ENCODE results near the gene SLC2A3.
"Not testable (repeated sequence)": the region's sequence is repeated elsewhere in the genome, so short reads cannot be mapped to it uniquely, and the experiment has no call there.

Gene SLC2A3

GRCh38 chr12:7917392-7918267 lies 18.4 kb downstream of the SLC2A3 start:
- in situ Hi-C loops (cut with MboI; ENCODE audit: low sequenced_read_pairs), result no loop called here

- in situ Hi-C loops (cut with MboI; ENCODE audit: low sequenced_read_pairs), result no loop called here
Observed at GRCh38 chr12:7916936-7917335, 19.1 kb downstream of the SLC2A3 start.

- in situ Hi-C loops (cut with MboI; ENCODE audit: low sequenced_read_pairs), result no loop called here
Observed at GRCh38 chr12:7915661-7916403, 20.2 kb downstream of the SLC2A3 start.

- in situ Hi-C loops (cut with MboI; ENCODE audit: low sequenced_read_pairs), result not testable (repeated sequence)
Observed at GRCh38 chr12:7910106-7910505, 25.9 kb downstream of the SLC2A3 start.

GRCh38 chr12:7907009-7907408 lies 29.0 kb downstream of the SLC2A3 start:
- in situ Hi-C loops (cut with MboI; ENCODE audit: low sequenced_read_pairs), result no loop called here

- in situ Hi-C loops (cut with MboI; ENCODE audit: low sequenced_read_pairs), result not testable (repeated sequence)
Observed at GRCh38 chr12:7906303-7906702, 29.7 kb downstream of the SLC2A3 start.

GRCh38 chr12:7905600-7906125 lies 30.3 kb downstream of the SLC2A3 start:
- in situ Hi-C loops (cut with MboI; ENCODE audit: low sequenced_read_pairs), result not testable (repeated sequence)

- in situ Hi-C loops (cut with MboI; ENCODE audit: low sequenced_read_pairs), result no loop called here
Observed at GRCh38 chr12:7905071-7905470, 30.9 kb downstream of the SLC2A3 start.

- in situ Hi-C loops (cut with MboI; ENCODE audit: low sequenced_read_pairs), result not testable (repeated sequence)
Observed at GRCh38 chr12:7902416-7902815, 33.6 kb downstream of the SLC2A3 start.

- in situ Hi-C loops (cut with MboI; ENCODE audit: low sequenced_read_pairs), result no loop called here
Observed at GRCh38 chr12:7899755-7900154, 36.2 kb downstream of the SLC2A3 start.

- in situ Hi-C loops (cut with MboI; ENCODE audit: low sequenced_read_pairs), result not testable (repeated sequence)
Observed at GRCh38 chr12:7896726-7897125, 39.3 kb downstream of the SLC2A3 start.

GRCh38 chr12:7892186-7892980 lies 43.6 kb downstream of the SLC2A3 start:
- in situ Hi-C loops (cut with MboI; ENCODE audit: low sequenced_read_pairs), result no loop called here

GRCh38 chr12:7884689-7885088 lies 51.3 kb downstream of the SLC2A3 start:
- in situ Hi-C loops (cut with MboI; ENCODE audit: low sequenced_read_pairs), result no loop called here

GRCh38 chr12:7881736-7882120 lies 54.3 kb downstream of the SLC2A3 start:
- in situ Hi-C loops (cut with MboI; ENCODE audit: low sequenced_read_pairs), result not testable (repeated sequence)

- in situ Hi-C loops (cut with MboI; ENCODE audit: low sequenced_read_pairs), result not testable (repeated sequence)
Observed at GRCh38 chr12:7880952-7881735, 54.8 kb downstream of the SLC2A3 start.

- in situ Hi-C loops (cut with MboI; ENCODE audit: low sequenced_read_pairs), result no loop called here
Observed at GRCh38 chr12:7879246-7879645, 56.7 kb downstream of the SLC2A3 start.

- in situ Hi-C loops (cut with MboI; ENCODE audit: low sequenced_read_pairs), result no loop called here
Observed at GRCh38 chr12:7877420-7877819, 58.6 kb downstream of the SLC2A3 start.

- in situ Hi-C loops (cut with MboI; ENCODE audit: low sequenced_read_pairs), result loop anchor here (25.0 kb wide), 1 partner anchor 115 kb away; no protein-coding TSS in a partner anchor
Observed at GRCh38 chr12:7872566-7873319, 63.2 kb downstream of the SLC2A3 start, which contains the start of gene SLC2A14. SLC2A14 (minus strand) TSS chr12:7872915; CDS start chr12:7869880, 3,035 bp downstream.

GRCh38 chr12:7870335-7870734 lies 65.7 kb downstream of the SLC2A3 start:
- in situ Hi-C loops (cut with MboI; ENCODE audit: low sequenced_read_pairs), result loop anchor here (25.0 kb wide), 1 partner anchor 117 kb away; no protein-coding TSS in a partner anchor
